Caki2 (cell line): ENCODE data around the gene USP11. TPM values are rescaled to one million over a fixed set of nuclear protein-coding genes. Genes with fewer than 3 reads are reported as not detected.

Experiments
- DNase-seq: peaks from one replicate; pipeline ENCODE4 v3.0.0-alpha.2; 2015; ENCODE audit warnings: low read depth
- in situ Hi-C: cut with HindIII; loops from 2 replicates; pipeline ENCODE4 v1.10.0; 2016; ENCODE audit warnings: low sequenced_read_pairs, low pct_unique_long_range_greater_than_20kb, mixed read lengths
- total RNA-seq: library from RNA; depleted of rRNA; stranded (reverse); fragments of >200 nt; shearing (Covaris generic); gene quantifications from 2 replicates; pipeline ENCODE4 v1.2.3, GENCODE V29; 2014; ENCODE audit warnings: low replicate concordance; rRNA removed

USP11 gene
- 15.8 and 39.1 TPM in 2 replicates for total RNA-seq

- peak; percentile 43 for DNase-seq
- in situ Hi-C loops, result no loop called here
These were observed at the start of gene USP11 for GRCh38 chrX:47232803-47233332. TSS of gene USP11 (plus strand) at chrX:47233009. CDS start at chrX:47233044, 35 bp downstream.

- in situ Hi-C loops, result no loop called here
- no peak for DNase-seq
These were observed 48.3 kb upstream of the USP11 start for GRCh38 chrX:47184486-47184885.

- DNase-seq, result no peak
- in situ Hi-C loops, result no loop called here
These were observed 47.6 kb upstream of the USP11 start for GRCh38 chrX:47185241-47185640.

DNA sequence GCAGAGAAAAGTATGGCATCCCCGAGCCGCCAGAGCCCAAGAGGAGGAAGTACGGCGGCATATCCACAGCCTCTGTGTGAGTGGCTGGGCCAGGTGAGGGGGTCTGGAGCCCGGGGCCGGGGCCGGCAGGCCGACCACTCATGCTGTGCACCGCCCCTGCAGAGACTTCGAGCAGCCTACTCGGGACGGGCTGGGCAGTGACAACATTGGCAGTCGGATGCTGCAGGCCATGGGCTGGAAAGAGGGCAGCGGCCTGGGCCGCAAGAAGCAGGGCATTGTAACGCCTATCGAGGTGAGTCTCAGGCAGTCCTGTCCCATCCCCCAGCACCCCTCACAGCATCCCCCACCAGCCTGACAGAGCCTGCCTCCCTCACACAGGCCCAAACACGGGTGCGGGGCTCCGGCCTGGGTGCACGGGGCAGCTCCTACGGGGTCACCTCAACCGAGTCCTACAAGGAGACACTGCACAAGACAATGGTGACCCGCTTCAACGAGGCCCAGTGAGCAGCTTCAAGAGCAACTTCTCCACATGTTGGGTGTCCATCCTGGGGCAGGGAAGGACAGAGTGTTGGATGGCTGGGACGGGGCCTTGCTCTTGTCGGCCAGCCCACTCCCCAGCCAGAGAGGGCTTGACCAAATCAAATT, 46.6 kb upstream of the USP11 start:
- in situ Hi-C loops, result no loop called here
- DNase-seq, result no peak

DNA sequence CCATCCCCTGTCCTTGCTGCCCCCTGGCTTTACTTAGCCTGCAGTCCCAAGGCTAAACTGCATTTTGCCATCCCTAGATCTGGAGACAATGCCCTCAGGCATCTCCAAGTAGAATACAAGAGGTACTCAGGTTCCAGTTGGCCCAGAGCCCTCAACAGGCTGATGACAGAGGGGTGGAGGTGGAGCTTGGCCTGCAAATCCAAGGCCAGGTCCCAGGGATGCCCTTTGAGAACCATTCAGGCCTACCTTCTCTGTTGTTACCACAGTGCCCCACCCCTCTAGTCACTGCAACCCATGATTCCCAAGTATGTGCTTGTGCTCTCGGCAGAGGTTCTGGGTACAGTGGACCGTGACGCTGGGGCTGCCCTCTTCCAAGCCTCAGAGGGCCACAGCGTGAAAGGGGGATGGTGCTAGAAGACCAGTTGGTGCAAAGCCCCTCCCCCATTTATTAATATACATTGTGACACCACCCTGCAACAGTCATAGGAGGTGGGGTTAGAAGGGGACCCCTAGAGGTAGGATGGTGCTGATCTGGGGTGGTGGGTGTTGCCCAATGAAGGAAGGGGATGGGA, 45.6 kb upstream of the USP11 start:
- in situ Hi-C loops, result no loop called here
- DNase-seq, result peak; percentile 78

- no peak for DNase-seq
- in situ Hi-C loops, result no loop called here
These were observed 42.9 kb upstream of the USP11 start for GRCh38 chrX:47189906-47190305.

- in situ Hi-C loops, result no loop called here
- peak; percentile 76 for DNase-seq
These were observed 42.2 kb upstream of the USP11 start for GRCh38 chrX:47190445-47191269.

DNA sequence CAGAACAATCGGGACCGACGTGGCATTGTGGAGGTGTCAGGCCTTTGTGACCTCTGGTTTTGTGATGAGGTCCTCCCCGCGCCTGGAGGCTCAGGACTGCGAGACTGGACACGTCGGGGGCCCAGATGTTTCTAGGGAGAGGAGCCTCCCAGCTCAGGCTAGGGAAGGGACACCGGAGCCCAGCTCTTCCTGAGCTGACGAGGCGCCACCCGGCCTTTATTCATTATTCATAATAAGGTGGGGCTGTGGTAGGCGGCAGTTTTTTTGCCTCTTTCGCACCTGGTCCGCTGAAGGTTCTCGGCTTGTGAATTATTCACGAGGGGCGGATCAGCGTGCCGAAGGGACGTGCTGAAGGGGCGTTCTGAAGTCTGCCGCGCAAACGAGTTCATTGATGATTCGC, 41.5 kb upstream of the USP11 start:
- DNase-seq, result peak; percentile 55
- in situ Hi-C loops, result no loop called here

- in situ Hi-C loops, result no loop called here
- DNase-seq, result no peak
These were observed 40.9 kb upstream of the USP11 start for GRCh38 chrX:47191806-47192401.

- in situ Hi-C loops, result no loop called here
- peak; percentile 93 for DNase-seq
These were observed 39.2 kb upstream of the USP11 start, which contains the start of gene UBA1 for GRCh38 chrX:47193475-47194193. TSS of gene UBA1 (plus strand) at chrX:47193829. CDS start at chrX:47198803, 4,974 bp downstream.

- DNase-seq, result no peak
- in situ Hi-C loops, result no loop called here
These were observed 38.5 kb upstream of the USP11 start for GRCh38 chrX:47194194-47194787.

GRCh38 chrX:47196098-47196497, 36.7 kb upstream of the USP11 start:
- in situ Hi-C loops, result no loop called here

DNA sequence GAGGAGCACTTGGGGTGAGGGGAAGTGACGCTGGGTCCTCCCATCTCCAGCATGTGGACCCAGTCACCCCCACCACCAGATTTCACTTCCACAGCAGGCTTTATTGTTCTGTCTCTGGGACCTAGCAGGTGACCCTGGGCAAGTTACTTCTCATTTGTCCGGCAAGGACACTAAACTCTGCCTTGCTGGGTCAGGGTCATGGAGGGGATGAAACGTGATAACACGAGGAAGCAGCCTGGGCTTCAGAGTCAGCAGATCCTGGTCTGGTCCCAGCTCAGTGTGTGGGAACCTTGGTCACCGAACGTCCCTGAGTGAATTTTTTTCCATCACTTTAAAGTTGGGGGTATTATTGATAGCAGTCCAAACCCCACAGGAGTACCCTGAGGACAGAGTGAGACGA, 35.3 kb upstream of the USP11 start:
- no peak for DNase-seq
- in situ Hi-C loops, result no loop called here

More at GRCh38 chrX:47196098-47196497, 36.7 kb upstream of the USP11 start:
- DNase-seq, result no peak

DNA sequence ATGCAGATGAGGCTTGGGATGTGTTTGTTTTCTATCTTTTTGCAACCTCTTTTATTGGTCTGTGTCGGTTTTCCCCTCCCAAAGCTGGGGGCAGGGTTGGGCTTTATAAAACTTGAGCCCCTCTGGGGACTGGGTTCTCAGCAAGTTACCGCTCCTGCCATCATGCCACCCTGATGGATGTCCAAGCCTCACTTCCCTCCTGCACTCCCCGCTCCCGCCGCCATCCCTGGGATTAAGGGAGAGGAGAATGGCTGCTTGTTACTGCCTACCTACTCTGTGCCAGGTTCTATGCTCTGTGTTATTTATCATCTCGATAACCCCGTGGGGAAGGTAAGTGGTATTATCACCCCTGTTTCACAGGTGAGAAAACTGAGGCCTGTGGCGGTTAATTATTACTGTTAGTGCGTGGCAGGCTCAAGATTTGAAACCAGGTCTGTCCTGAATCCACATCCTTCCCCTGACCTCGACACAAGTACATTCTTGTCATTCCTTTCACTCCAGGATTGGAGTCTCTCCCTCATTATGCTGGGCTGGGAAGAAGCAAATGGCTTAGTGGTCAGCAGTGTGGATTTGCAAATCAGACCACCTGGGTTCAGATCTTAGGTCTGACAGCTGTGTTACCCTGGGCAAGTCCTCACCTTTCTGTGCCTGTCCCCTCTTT, 34.7 kb upstream of the USP11 start:
- DNase-seq, result no peak
- in situ Hi-C loops, result no loop called here

DNA sequence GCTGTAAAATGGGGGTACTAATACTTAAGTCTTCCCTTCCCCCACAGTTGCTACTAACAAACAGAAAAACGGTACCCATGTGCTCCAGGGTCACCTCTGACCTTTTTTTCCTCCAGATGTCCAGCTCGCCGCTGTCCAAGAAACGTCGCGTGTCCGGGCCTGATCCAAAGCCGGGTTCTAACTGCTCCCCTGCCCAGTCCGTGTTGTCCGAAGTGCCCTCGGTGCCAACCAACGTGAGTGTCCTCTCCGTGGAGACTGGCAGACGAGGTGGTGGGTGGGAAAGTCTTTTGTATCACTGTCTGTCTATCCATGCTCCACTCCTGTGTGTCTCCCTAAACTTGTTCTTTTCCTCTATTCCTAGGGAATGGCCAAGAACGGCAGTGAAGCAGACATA, 34.1 kb upstream of the USP11 start:
- in situ Hi-C loops, result no loop called here

GRCh38 chrX:47199286-47199685, 33.5 kb upstream of the USP11 start:
- in situ Hi-C loops, result no loop called here
- no peak for DNase-seq

More for the DNA sequence above, 34.1 kb upstream of the USP11 start:
- DNase-seq, result no peak
